ENCODE results near the gene MBIP. TPM values are rescaled to one million over a fixed set of nuclear protein-coding genes. Genes with fewer than 3 reads are reported as not detected.
A peak's percentile ranks its signal among the peaks of the same experiment; 100 is the strongest.

MBIP gene
- total RNA-seq: 41.3 to 43.5 TPM (median 41.5 TPM) in 3 replicates

- DNase-seq (ENCODE audit: low spot score in 2 of 2, unreplicated experiment in 2 of 2): peak; percentile 83 to 87
- Mint-ChIP-seq H3K27ac (peak within 1 kb of the TSS; percentile 96), H3K36me3 (no peaks in the 10 kb centered on the region), H3K4me3 (peak within 1 kb of the TSS; percentile 89), H3K27me3 (ENCODE audit: low read depth) (peaks cover 35% of the 10 kb centered on the region), H3K9me3 (peaks cover 7% of the 10 kb centered on the region), H3K4me1 (peaks cover 23% of the 10 kb centered on the region)
- no peak for TF ChIP-seq CTCF (IDR thresholded peaks at IDR 0.05; ENCODE audit: unreplicated experiment)
Observed at GRCh38 chr14:36320200-36320896, at the start of gene MBIP. Gene MBIP, minus strand, starts transcription at chr14:36320637. Its CDS starts 49 bp downstream, at chr14:36320588.

- Mint-ChIP-seq H3K36me3 (no peaks in the 10 kb centered on the region), H3K9me3 (no peaks in the 10 kb centered on the region), H3K4me3 (no peak overlapping the region), H3K27ac (no peak overlapping the region), H3K4me1 (no peaks in the 10 kb centered on the region), H3K27me3 (ENCODE audit: low read depth) (peaks cover 21% of the 10 kb centered on the region)
- TF ChIP-seq CTCF (IDR thresholded peaks at IDR 0.05; ENCODE audit: unreplicated experiment): no peak
- DNase-seq (ENCODE audit: low spot score in 2 of 2, unreplicated experiment in 2 of 2): no peak
Observed at GRCh38 chr14:36367985-36368774, 47.7 kb upstream of the MBIP start.

- no peak for DNase-seq (ENCODE audit: low spot score in 2 of 2, unreplicated experiment in 2 of 2)
- no peak overlapping the region for H3K4me3 Mint-ChIP-seq
- no peaks in the 10 kb centered on the region for H3K36me3 Mint-ChIP-seq
- H3K9me3 Mint-ChIP-seq: no peaks in the 10 kb centered on the region
- peaks cover 10% of the 10 kb centered on the region for H3K27me3 Mint-ChIP-seq (ENCODE audit: low read depth)
- no peaks in the 10 kb centered on the region for H3K4me1 Mint-ChIP-seq
- TF ChIP-seq CTCF (IDR thresholded peaks at IDR 0.05; ENCODE audit: unreplicated experiment): no peak
- no peak overlapping the region for H3K27ac Mint-ChIP-seq
Observed at GRCh38 chr14:36365766-36366165, 45.3 kb upstream of the MBIP start.

GRCh38 chr14:36363704-36364103 is 43.3 kb upstream of the MBIP start:
- H3K4me1 Mint-ChIP-seq: no peaks in the 10 kb centered on the region
- TF ChIP-seq CTCF (IDR thresholded peaks at IDR 0.05; ENCODE audit: unreplicated experiment): no peak
- H3K4me3 Mint-ChIP-seq: no peak overlapping the region
- no peaks in the 10 kb centered on the region for H3K36me3 Mint-ChIP-seq
- H3K9me3 Mint-ChIP-seq: no peaks in the 10 kb centered on the region
- H3K27ac Mint-ChIP-seq: no peak overlapping the region
- H3K27me3 Mint-ChIP-seq (ENCODE audit: low read depth): peaks cover 6% of the 10 kb centered on the region
- DNase-seq (ENCODE audit: low spot score in 2 of 2, unreplicated experiment in 2 of 2): no peak

GRCh38 chr14:36362648-36363047 is 42.2 kb upstream of the MBIP start:
- DNase-seq (ENCODE audit: low spot score in 2 of 2, unreplicated experiment in 2 of 2): no peak
- TF ChIP-seq CTCF (IDR thresholded peaks at IDR 0.05; ENCODE audit: unreplicated experiment): no peak
- Mint-ChIP-seq H3K27me3 (ENCODE audit: low read depth) (peaks cover 6% of the 10 kb centered on the region), H3K27ac (no peak overlapping the region), H3K4me1 (no peaks in the 10 kb centered on the region), H3K4me3 (no peak overlapping the region), H3K9me3 (no peaks in the 10 kb centered on the region), H3K36me3 (no peaks in the 10 kb centered on the region)

Data from mesothelial cell of epicardium (in vitro differentiated cells).